SK-N-SH (cell line): ENCODE measurements around the gene GRIP2.

Experiments
- CTCF ChIP-seq: fragments of 200-600 bp; sonication (generic); IDR thresholded peaks from 2 replicates; pipeline ENCODE4 v1.6.1; 2017; ENCODE audit warnings: antibody characterized with exemption, mild to moderate bottlenecking, moderate library complexity
- EZH2phosphoT487 ChIP-seq: fragments of 200-600 bp; sonication (generic); IDR thresholded peaks from 2 replicates; pipeline ENCODE4 v1.6.1; 2017; ENCODE audit warnings: low read depth, mixed run types, mild to moderate bottlenecking, antibody characterized with exemption, moderate library complexity, borderline replicate concordance
- FOXJ3 ChIP-seq: sonication (generic); formaldehyde crosslinking; IDR thresholded peaks from 2 replicates; pipeline ENCODE4 v1.5.1; 2020; ENCODE audit warnings: mild to moderate bottlenecking, missing genetic modification reagents
- MXI1 ChIP-seq: IDR thresholded peaks from 2 replicates; pipeline ENCODE4 v1.6.1; 2012; ENCODE audit warnings: mild to moderate bottlenecking, low read depth, low read length, improper control_type of control experiment
- SIN3A ChIP-seq: IDR thresholded peaks from 2 replicates; pipeline ENCODE4 v1.6.1; 2012; ENCODE audit warnings: low read depth, mild to moderate bottlenecking, low read length, moderate library complexity, borderline replicate concordance
- USF1 ChIP-seq: IDR thresholded peaks from 2 replicates; pipeline ENCODE4 v1.4.0; 2012; ENCODE audit warnings: low read depth, borderline replicate concordance
- TF ChIP-seq, protein P1 (sequence below): fragments of 150-350 bp; IDR thresholded peaks from 2 replicates; pipeline ENCODE4 v1.6.1; 2017; ENCODE audit warnings: antibody characterized with exemption, low read length, low read depth, borderline replicate concordance
- TF ChIP-seq, protein P2 (sequence below): IDR thresholded peaks from 2 replicates; pipeline ENCODE4 v1.4.0; 2012; ENCODE audit warnings: low read depth, borderline replicate concordance
- TF ChIP-seq, protein P3 (sequence below): IDR thresholded peaks from 2 replicates; pipeline ENCODE4 v1.6.1; 2012; ENCODE audit warnings: mild to moderate bottlenecking, low read depth, low read length, moderate library complexity
- TF ChIP-seq, protein P4 (sequence below): IDR thresholded peaks from 2 replicates; pipeline ENCODE4 v1.4.0; 2012; ENCODE audit warnings: low read depth

DNA sequence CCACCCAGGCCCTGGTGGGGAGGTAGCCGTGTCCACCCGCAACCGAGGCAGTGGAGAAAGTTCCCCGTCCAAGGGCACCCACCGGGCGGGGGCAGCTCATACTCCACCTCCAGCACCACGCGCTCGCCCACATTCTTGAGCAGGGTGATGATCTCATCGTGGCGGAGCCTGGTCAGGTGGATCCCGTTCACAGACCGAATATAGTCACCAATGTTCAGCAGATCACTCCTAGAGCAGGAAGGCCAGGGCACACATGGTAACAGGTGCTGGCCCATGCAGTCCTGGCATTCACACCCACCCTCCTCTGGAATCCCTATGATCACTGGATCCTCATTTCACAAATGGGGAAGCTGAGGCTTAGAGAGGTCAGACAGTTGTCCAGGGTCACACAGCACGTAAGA lies 15.8 kb downstream of the GRIP2 start:
- TF ChIP-seq CTCF (no peak), FOXJ3 (CRISPR knock-in tag) (no peak), USF1 (no peak), SIN3A (no peak), EZH2phosphoT487 (no peak), MXI1 (no peak)
- TF ChIP-seq, protein P1, sequence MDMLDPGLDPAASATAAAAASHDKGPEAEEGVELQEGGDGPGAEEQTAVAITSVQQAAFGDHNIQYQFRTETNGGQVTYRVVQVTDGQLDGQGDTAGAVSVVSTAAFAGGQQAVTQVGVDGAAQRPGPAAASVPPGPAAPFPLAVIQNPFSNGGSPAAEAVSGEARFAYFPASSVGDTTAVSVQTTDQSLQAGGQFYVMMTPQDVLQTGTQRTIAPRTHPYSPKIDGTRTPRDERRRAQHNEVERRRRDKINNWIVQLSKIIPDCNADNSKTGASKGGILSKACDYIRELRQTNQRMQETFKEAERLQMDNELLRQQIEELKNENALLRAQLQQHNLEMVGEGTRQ: no peak
- TF ChIP-seq, protein P2, sequence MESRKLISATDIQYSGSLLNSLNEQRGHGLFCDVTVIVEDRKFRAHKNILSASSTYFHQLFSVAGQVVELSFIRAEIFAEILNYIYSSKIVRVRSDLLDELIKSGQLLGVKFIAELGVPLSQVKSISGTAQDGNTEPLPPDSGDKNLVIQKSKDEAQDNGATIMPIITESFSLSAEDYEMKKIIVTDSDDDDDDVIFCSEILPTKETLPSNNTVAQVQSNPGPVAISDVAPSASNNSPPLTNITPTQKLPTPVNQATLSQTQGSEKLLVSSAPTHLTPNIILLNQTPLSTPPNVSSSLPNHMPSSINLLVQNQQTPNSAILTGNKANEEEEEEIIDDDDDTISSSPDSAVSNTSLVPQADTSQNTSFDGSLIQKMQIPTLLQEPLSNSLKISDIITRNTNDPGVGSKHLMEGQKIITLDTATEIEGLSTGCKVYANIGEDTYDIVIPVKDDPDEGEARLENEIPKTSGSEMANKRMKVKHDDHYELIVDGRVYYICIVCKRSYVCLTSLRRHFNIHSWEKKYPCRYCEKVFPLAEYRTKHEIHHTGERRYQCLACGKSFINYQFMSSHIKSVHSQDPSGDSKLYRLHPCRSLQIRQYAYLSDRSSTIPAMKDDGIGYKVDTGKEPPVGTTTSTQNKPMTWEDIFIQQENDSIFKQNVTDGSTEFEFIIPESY: no peak
- TF ChIP-seq, protein P3, sequence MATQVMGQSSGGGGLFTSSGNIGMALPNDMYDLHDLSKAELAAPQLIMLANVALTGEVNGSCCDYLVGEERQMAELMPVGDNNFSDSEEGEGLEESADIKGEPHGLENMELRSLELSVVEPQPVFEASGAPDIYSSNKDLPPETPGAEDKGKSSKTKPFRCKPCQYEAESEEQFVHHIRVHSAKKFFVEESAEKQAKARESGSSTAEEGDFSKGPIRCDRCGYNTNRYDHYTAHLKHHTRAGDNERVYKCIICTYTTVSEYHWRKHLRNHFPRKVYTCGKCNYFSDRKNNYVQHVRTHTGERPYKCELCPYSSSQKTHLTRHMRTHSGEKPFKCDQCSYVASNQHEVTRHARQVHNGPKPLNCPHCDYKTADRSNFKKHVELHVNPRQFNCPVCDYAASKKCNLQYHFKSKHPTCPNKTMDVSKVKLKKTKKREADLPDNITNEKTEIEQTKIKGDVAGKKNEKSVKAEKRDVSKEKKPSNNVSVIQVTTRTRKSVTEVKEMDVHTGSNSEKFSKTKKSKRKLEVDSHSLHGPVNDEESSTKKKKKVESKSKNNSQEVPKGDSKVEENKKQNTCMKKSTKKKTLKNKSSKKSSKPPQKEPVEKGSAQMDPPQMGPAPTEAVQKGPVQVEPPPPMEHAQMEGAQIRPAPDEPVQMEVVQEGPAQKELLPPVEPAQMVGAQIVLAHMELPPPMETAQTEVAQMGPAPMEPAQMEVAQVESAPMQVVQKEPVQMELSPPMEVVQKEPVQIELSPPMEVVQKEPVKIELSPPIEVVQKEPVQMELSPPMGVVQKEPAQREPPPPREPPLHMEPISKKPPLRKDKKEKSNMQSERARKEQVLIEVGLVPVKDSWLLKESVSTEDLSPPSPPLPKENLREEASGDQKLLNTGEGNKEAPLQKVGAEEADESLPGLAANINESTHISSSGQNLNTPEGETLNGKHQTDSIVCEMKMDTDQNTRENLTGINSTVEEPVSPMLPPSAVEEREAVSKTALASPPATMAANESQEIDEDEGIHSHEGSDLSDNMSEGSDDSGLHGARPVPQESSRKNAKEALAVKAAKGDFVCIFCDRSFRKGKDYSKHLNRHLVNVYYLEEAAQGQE: no peak
- TF ChIP-seq, protein P4, sequence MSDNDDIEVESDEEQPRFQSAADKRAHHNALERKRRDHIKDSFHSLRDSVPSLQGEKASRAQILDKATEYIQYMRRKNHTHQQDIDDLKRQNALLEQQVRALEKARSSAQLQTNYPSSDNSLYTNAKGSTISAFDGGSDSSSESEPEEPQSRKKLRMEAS: no peak
